HepG2 (cell line): Measurements from ENCODE around the gene EXOC1. TPM values are rescaled to one million over a fixed set of nuclear protein-coding genes. Genes with fewer than 3 reads are reported as not detected.

ENCODE experiments used
- ATAC-seq: fragments of 200-7000 bp; cut with Tn5 transposase; 3 replicates; pipeline ENCODE4 v1.9.1; 2020; ENCODE audit warnings: mild to moderate bottlenecking, moderate library complexity
- BruUV-seq: library from RNA; stranded (reverse); fragments of 400-500 nt; replicated peaks from 2 replicates; lab custom pipeline; 2021; lab: Mats Ljungman, UMichigan
- CTCF ChIA-PET: fragments of 300-600 bp; formaldehyde crosslinking; extraction: SDS; loops from one replicate; lab custom pipeline; 2021; ENCODE audit warnings: low total read pairs, inconsistent platforms, low intra/inter-chr PET ratio; lab: Yijun Ruan, JAX
- POLR2A ChIA-PET: fragments of 350-600 bp; sonication (Branson Sonifier 250); formaldehyde crosslinking; loops from one replicate; lab custom pipeline; 2020; ENCODE audit warnings: antibody characterized with exemption, inconsistent platforms; lab: Yijun Ruan, JAX
- DNase-seq: peaks from one replicate; pipeline ENCODE4 v3.0.0-alpha.2; 2015; ENCODE audit warnings: low spot score
- FAIRE-seq: peaks from 3 replicates; lab custom pipeline; 2011; peaks lifted over from hg19 to GRCh38; lab: Jason Lieb, UNC
- H2AFZ ChIP-seq: one replicate; pipeline ENCODE4 v1.6.1; 2011; ENCODE audit warnings: low read length, inconsistent platforms
- H3K27ac ChIP-seq: fragments of 300-600 bp; 3 replicates; pipeline ENCODE4 v1.8.0; 2011; ENCODE audit warnings: mixed run types, mild to moderate bottlenecking, mixed read lengths, low read length, inconsistent platforms; ENCODE audit not compliant: insufficient read depth; ENCODE audit errors: extremely low read length
- H3K27me3 ChIP-seq, 2 experiments: fragments of 200-600 bp in 1 of 2; 2 replicates in 1 of 2; 3 replicates in 1 of 2; pipeline versions ENCODE4 v1.6.0 to v1.8.0; 2011; ENCODE audit warnings: low read length in 2 of 2, mild to moderate bottlenecking in 2 of 2, moderate library complexity in 2 of 2, inconsistent platforms in 1 of 2; ENCODE audit not compliant: insufficient read depth in 2 of 2, control insufficient read depth in 1 of 2
- H3K36me3 ChIP-seq, 2 experiments: fragments of 200-600 bp in 1 of 2; replicated peaks in 1 of 2; 2 replicates in 1 of 2; 3 replicates in 1 of 2; pipeline versions ENCODE4 v1.5.1 to v1.8.0; 2011; ENCODE audit warnings: low read length in 2 of 2, inconsistent platforms in 1 of 2; ENCODE audit not compliant: insufficient read depth in 2 of 2, control insufficient read depth in 1 of 2
- H3K4me1 ChIP-seq: 2 replicates; pipeline ENCODE4 v1.5.1; 2012; ENCODE audit warnings: low read length, inconsistent platforms; ENCODE audit not compliant: insufficient read depth
- H3K4me2 ChIP-seq: 2 replicates; pipeline ENCODE4 v1.6.0; 2011; ENCODE audit warnings: low read depth, low read length, inconsistent platforms
- H3K4me3 ChIP-seq, 3 experiments: fragments of 200-600 bp in 1 of 3; sonication (generic), shearing (Covaris generic) in 1 of 3; replicated peaks in 1 of 3; 2 replicates each; pipeline ENCODE4 v1.5.1; 2011 to 2016; ENCODE audit warnings: low read length in 3 of 3, inconsistent platforms in 2 of 3, low read depth in 2 of 3, mild to moderate bottlenecking in 2 of 3, control low read depth in 1 of 3, mixed read lengths in 1 of 3; ENCODE audit not compliant: insufficient read depth in 1 of 3
- H3K79me2 ChIP-seq: one replicate; pipeline ENCODE4 v1.6.1; 2011; ENCODE audit warnings: low read length, inconsistent platforms; ENCODE audit not compliant: insufficient read depth
- H3K9ac ChIP-seq: 2 replicates; pipeline ENCODE4 v1.6.0; 2011; ENCODE audit warnings: mild to moderate bottlenecking, low read depth, low read length, inconsistent platforms; ENCODE audit not compliant: insufficient read depth
- H3K9me3 ChIP-seq: 2 replicates; pipeline ENCODE4 v1.5.1; 2012; ENCODE audit warnings: mild to moderate bottlenecking, low read length
- H4K20me1 ChIP-seq: 2 replicates; pipeline ENCODE4 v1.6.0; 2011; ENCODE audit warnings: inconsistent platforms, mild to moderate bottlenecking, low read length, moderate library complexity; ENCODE audit not compliant: insufficient read depth
- CEBPG ChIP-seq: IDR thresholded peaks from 2 replicates; pipeline ENCODE4 v1.6.1; 2016
- IKZF4 ChIP-seq: sonication (generic); formaldehyde crosslinking; IDR thresholded peaks from 2 replicates; pipeline ENCODE4 v1.5.1; 2020; ENCODE audit warnings: borderline replicate concordance, mild to moderate bottlenecking, low read depth, missing genetic modification reagents; ENCODE audit errors: not compliant biosample characterization
- MAFF ChIP-seq: IDR thresholded peaks from 2 replicates; pipeline ENCODE4 v1.6.1; 2011; ENCODE audit warnings: low read depth, low read length, improper control_type of control experiment
- MAFK ChIP-seq, 2 experiments: IDR thresholded peaks in 1 of 2; conservative IDR thresholded peaks in 1 of 2; 2 replicates each; pipeline ENCODE4 v1.6.1; 2011; ENCODE audit warnings: improper control_type of control experiment in 2 of 2, low read length in 2 of 2
- ZBTB25 ChIP-seq: IDR thresholded peaks from 2 replicates; pipeline ENCODE4 v1.6.1; 2018; ENCODE audit warnings: missing genetic modification reagents
- ZNF652 ChIP-seq: IDR thresholded peaks from 2 replicates; pipeline ENCODE4 v1.6.1; 2016; ENCODE audit warnings: low read depth, borderline replicate concordance
- WGBS: methylation state at CpG from one replicate; pipeline ENCODE4 v1.1.6; 2017; ENCODE audit warnings: low lambda C conversion rate; 5-methylcytosine and 5-hydroxymethylcytosine counted together
- in situ Hi-C: cut with HindIII; loops from 2 replicates; pipeline ENCODE4 v1.10.0; 2017; ENCODE audit warnings: low pct_unique_long_range_greater_than_20kb; ENCODE audit not compliant: extremely low pct_ligation_motif_present
- intact Hi-C: fragments of 100-400 bp; cut with micrococcal nuclease; formaldehyde crosslinking; loops from one replicate; pipeline ENCODE4 v1.10.0; 2022; ENCODE audit not compliant: unreplicated experiment
- polyA plus RNA-seq, 8 experiments: library from polyadenylated mRNA; depleted of rRNA in 3 of 8; stranded (reverse) in 7 of 8; unstranded in 1 of 8; fragments of >200 nt; fragmentation: Illumina TruSeq in 4 of 8; extraction: Trizol in 4 of 8; gene quantifications; 2 replicates each; pipeline versions ENCODE4 v1.2.1 to v1.2.3, GENCODE V29; 2011 to 2016; ENCODE audit warnings: low read depth in 4 of 8, missing spikeins in 1 of 8, mixed read lengths in 1 of 8; ENCODE audit not compliant: insufficient read depth in 1 of 8
- total RNA-seq, 5 experiments: library from RNA; depleted of rRNA; stranded (reverse); fragments of >200 nt; fragmentation: Illumina TruSeq; extraction: Trizol; gene quantifications; 2 replicates each; pipeline ENCODE4 v1.2.3, GENCODE V29; 2016; ENCODE audit warnings: low read depth in 1 of 5
- TF ChIP-seq, protein P1 (sequence below): sonication (generic); formaldehyde crosslinking; IDR thresholded peaks from 2 replicates; pipeline ENCODE4 v1.4.0; 2020; ENCODE audit warnings: missing genetic modification reagents

The EXOC1 gene
- total and polyA plus RNA-seq, 2 of the 13 experiments (the other 11 are each of a cell fraction or from before 2014, with no cell fraction given) = 9.1 to 18.4 TPM

DNA sequence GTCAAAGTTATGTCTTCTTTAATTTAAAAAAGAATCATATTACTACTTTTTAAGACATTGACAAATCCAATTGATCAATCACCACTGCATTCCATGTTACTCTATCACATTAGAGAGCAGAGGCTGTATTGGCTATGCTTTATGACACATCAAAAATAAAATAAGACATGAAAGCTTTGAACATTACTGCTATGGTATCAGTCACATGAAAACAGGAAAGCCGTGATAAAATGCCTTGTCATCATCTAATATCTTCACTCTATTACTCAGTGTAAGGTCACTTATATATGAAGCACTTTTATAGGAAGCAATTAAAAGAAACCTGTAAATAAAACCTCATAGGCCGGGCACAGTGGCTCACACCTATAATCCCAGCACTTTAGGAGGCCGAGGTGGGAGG lies 67.6 kb downstream of the EXOC1 start:
- Histone ChIP-seq H3K27me3 (no peaks in the 10 kb centered on the region), H3K4me3 (no peak overlapping the region), H3K79me2 (no peaks in the 10 kb centered on the region), H4K20me1 (no peaks in the 10 kb centered on the region), H3K9ac (no peak overlapping the region), H3K36me3 (no peaks in the 10 kb centered on the region), H3K4me2 (no peak overlapping the region), H3K9me3 (no peaks in the 10 kb centered on the region), H2AFZ (no peak overlapping the region), H3K4me1 (no peaks in the 10 kb centered on the region), H3K27ac (no peak overlapping the region)
- TF ChIP-seq ZNF652 (no peak), ZBTB25 (CRISPR knock-in tag) (no peak), CEBPG (CRISPR knock-in tag) (no peak), IKZF4 (CRISPR knock-in tag) (no peak), MAFK (conservative IDR thresholded peaks at IDR 0.05 in 1 of 2, IDR thresholded peaks at IDR 0.05 in 1 of 2; ENCODE audit: low read length in 2 of 2) (peak in 1 of 2 experiments; percentile 45; a peak in 2 of 4 replicates), MAFF (peak; percentile 42; the same call in 1 of the 2 replicates)
- TF ChIP-seq, protein P1, sequence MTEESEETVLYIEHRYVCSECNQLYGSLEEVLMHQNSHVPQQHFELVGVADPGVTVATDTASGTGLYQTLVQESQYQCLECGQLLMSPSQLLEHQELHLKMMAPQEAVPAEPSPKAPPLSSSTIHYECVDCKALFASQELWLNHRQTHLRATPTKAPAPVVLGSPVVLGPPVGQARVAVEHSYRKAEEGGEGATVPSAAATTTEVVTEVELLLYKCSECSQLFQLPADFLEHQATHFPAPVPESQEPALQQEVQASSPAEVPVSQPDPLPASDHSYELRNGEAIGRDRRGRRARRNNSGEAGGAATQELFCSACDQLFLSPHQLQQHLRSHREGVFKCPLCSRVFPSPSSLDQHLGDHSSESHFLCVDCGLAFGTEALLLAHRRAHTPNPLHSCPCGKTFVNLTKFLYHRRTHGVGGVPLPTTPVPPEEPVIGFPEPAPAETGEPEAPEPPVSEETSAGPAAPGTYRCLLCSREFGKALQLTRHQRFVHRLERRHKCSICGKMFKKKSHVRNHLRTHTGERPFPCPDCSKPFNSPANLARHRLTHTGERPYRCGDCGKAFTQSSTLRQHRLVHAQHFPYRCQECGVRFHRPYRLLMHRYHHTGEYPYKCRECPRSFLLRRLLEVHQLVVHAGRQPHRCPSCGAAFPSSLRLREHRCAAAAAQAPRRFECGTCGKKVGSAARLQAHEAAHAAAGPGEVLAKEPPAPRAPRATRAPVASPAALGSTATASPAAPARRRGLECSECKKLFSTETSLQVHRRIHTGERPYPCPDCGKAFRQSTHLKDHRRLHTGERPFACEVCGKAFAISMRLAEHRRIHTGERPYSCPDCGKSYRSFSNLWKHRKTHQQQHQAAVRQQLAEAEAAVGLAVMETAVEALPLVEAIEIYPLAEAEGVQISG (CRISPR knock-in tag) = no peak
- intact Hi-C loops (no loop called here), in situ Hi-C loops (no loop called here)
- no peak for FAIRE-seq
- POLR2A ChIA-PET = no interaction called here
- CTCF ChIA-PET = no interaction called here
- no peak for ATAC-seq
- 16% methylated on average over 3 of the region's 3 CpGs for WGBS
- DNase-seq = no peak
- no TSS peak for BruUV-seq
